GM12873 (cell line): ENCODE data around the gene KAT7.

Experiments
- CTCF ChIP-seq: IDR thresholded peaks from 2 replicates; pipeline ENCODE4 v1.5.1; 2012; ENCODE audit warnings: low read depth, mild to moderate bottlenecking, moderate library complexity, low read length, control low read depth; ENCODE audit not compliant: insufficient read depth; ENCODE audit errors: missing control alignments

Gene KAT7

GRCh38 chr17:49789243-49789578 lies 730 bp downstream of the KAT7 start:
- no peak for TF ChIP-seq CTCF

GRCh38 chr17:49793309-49793708 lies 4.8 kb downstream of the KAT7 start:
- TF ChIP-seq CTCF: no peak

- no peak for TF ChIP-seq CTCF
Observed at GRCh38 chr17:49795372-49795771, 6.9 kb downstream of the KAT7 start.

- TF ChIP-seq CTCF: no peak
Observed at GRCh38 chr17:49798182-49798581, 9.7 kb downstream of the KAT7 start.

GRCh38 chr17:49798738-49799137 lies 10.3 kb downstream of the KAT7 start:
- TF ChIP-seq CTCF: no peak

GRCh38 chr17:49809056-49809455 lies 20.6 kb downstream of the KAT7 start:
- no peak for TF ChIP-seq CTCF

- TF ChIP-seq CTCF: no peak
Observed at GRCh38 chr17:49814781-49815529, 26.5 kb downstream of the KAT7 start.
